ENCODE results near the gene ADRM1.

ADRM1 gene

DNA sequence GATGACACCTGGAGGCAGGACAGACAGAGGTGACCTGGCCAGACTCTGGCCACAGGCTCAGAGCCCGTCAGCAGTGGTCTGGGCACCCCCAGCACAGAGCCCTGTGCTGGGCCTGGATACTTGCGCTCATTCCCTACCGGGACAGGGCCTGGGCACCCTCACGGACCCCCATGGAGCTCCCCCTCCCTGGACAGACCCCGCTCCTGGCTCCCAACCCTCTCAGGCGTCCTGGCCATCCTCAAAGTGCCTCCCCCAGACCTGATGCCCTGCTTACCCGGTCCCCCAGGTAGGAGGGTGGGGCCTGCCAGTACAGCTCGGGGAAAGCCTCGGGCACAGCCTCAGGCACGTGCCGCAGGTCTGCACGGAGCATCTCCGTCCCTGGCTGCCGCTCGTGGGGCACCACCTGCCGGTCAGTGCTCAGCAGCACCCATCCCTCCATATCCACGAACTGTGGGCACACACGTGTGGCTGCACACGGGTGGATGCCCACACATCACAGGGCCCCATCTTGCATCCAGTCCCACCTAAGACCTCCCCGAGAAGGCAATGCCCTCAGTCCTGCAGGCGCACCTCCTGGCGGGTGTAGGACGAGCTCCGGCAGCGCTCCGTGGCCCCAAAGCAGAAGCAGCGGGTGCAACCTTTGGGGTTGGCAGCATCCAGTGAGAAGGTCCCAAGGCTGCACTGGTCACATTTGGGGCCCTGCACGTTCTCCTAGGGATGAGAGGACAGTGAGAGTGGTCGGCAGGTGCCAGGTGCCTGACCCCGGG, 24.3 kb downstream of the ADRM1 start:
- in situ Hi-C loops (cut with HindIII; ENCODE audit: low pct_ligation_motif_present, low sequenced_read_pairs): no loop called here
- TF ChIP-seq, protein P1, sequence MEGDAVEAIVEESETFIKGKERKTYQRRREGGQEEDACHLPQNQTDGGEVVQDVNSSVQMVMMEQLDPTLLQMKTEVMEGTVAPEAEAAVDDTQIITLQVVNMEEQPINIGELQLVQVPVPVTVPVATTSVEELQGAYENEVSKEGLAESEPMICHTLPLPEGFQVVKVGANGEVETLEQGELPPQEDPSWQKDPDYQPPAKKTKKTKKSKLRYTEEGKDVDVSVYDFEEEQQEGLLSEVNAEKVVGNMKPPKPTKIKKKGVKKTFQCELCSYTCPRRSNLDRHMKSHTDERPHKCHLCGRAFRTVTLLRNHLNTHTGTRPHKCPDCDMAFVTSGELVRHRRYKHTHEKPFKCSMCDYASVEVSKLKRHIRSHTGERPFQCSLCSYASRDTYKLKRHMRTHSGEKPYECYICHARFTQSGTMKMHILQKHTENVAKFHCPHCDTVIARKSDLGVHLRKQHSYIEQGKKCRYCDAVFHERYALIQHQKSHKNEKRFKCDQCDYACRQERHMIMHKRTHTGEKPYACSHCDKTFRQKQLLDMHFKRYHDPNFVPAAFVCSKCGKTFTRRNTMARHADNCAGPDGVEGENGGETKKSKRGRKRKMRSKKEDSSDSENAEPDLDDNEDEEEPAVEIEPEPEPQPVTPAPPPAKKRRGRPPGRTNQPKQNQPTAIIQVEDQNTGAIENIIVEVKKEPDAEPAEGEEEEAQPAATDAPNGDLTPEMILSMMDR (IDR thresholded peaks at IDR 0.05; ENCODE audit: low read depth, low read length, missing control alignments): no peak
- Histone ChIP-seq H3K4me3 (ENCODE audit: low read depth, low read length) (no peak overlapping the region), H3K27ac (no peak overlapping the region), H3K27me3 (replicated peaks) (no peaks in the 10 kb centered on the region), H3K36me3 (replicated peaks) (peaks cover 67% of the 10 kb centered on the region)
- DNase-seq: no peak

DNA sequence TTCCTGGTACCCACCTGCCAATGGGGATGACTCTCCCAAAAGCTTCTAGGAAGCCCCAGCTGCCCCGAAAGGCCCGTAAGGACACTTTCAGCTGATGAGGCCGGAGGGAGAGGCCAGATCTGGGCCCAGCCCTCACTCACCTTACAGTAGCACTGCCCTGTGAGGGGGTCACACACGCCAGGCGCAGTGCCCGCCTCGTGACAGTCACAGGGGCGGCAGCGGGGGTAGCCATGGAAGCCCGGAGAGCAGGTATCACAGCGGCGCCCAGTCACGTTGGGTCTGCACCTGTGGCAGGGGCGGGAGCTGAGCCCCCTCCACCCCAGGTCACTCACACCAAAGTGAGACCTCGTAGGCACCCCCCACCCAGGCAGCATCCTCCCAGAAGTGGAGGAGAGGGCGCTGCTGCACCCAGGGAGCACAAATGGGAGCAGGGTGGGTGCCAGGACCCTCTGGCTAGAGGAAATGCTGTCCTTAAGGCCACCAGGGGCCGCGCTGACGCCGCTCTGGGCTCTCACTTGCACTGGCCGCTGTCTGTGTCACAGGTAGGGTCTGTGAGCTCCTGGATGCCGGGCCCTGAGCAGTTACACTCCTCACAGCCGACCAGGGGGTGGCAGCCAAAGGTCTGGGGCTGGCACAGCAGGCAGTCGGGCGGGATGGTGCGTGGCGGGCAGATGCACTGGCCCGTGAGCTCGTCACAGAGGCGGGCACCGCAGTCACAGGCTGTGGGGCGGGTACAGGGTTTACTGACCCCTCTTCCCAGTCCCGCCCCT, 25.1 kb downstream of the ADRM1 start:
- H3K4me3 ChIP-seq (ENCODE audit: low read depth, low read length): no peak overlapping the region
- no peak overlapping the region for H3K27ac ChIP-seq
- peaks cover 69% of the 10 kb centered on the region for H3K36me3 ChIP-seq (replicated peaks)
- DNase-seq: no peak
- TF ChIP-seq, protein P1 (IDR thresholded peaks at IDR 0.05; ENCODE audit: low read depth, low read length, missing control alignments): no peak
- in situ Hi-C loops (cut with HindIII; ENCODE audit: low pct_ligation_motif_present, low sequenced_read_pairs): no loop called here
- no peaks in the 10 kb centered on the region for H3K27me3 ChIP-seq (replicated peaks)

- in situ Hi-C loops (cut with HindIII; ENCODE audit: low pct_ligation_motif_present, low sequenced_read_pairs): no loop called here
- no peaks in the 10 kb centered on the region for H3K27me3 ChIP-seq (replicated peaks)
- TF ChIP-seq, protein P1 (IDR thresholded peaks at IDR 0.05; ENCODE audit: low read depth, low read length, missing control alignments): no peak
- H3K27ac ChIP-seq: no peak overlapping the region
- peaks cover 73% of the 10 kb centered on the region for H3K36me3 ChIP-seq (replicated peaks)
- DNase-seq: no peak
- no peak overlapping the region for H3K4me3 ChIP-seq (ENCODE audit: low read depth, low read length)
Measured at GRCh38 chr20:62328684-62329388, 26.0 kb downstream of the ADRM1 start.

GRCh38 chr20:62329389-62330377, 26.9 kb downstream of the ADRM1 start:
- Histone ChIP-seq H3K4me3 (ENCODE audit: low read depth, low read length) (no peak overlapping the region), H3K27me3 (replicated peaks) (no peaks in the 10 kb centered on the region), H3K27ac (no peak overlapping the region), H3K36me3 (replicated peaks) (peaks cover 74% of the 10 kb centered on the region)
- no peak for DNase-seq
- in situ Hi-C loops (cut with HindIII; ENCODE audit: low pct_ligation_motif_present, low sequenced_read_pairs): no loop called here
- TF ChIP-seq, protein P1 (IDR thresholded peaks at IDR 0.05; ENCODE audit: low read depth, low read length, missing control alignments): no peak
